Measurements from ENCODE around the gene RPH3AL.

RPH3AL gene

DNA sequence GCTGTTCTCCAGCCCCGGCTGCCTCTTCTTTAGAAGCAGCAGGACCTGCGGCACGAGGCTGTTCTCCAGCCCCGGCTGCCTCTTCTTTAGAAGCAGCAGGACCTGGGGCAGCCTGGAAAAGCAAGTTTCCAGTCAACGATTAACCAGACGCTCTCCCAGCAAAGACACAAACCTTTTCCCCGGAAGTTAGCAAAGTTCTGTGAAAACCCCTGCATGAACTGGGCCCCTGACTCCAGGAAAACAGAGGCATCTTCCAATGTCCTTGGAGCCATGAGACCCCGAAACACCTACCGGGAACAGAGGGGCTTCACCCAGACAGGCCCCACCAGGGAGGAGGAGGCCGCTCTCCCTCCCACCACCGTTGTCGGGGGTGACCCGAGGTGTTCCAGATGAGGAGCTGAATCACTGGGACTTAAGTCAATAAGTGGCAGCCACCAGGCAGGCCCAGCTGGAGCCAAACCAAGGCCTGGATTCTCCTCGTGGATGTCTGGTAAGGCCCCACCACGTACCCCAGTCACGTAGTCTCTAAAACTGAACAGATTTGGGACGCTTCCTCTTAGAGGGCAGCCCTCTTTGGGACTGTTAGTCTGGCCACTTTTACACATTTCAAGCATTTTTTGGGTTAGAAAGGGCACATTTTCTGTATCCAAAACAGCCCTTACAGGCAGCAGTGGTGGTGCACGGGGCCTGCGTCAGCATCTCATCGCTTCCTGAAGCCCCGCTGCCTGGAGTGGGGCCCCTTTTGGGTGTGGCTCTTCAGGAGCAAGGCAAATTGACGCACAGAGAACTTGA lies at the start of gene RPH3AL:
RPH3AL (minus strand) TSS at position 387 of the 792 bp plus-strand sequence. CDS start 25,264 bp downstream, outside the sequence.
- DNase-seq (ENCODE audit: low read depth, low spot score): no peak

DNA sequence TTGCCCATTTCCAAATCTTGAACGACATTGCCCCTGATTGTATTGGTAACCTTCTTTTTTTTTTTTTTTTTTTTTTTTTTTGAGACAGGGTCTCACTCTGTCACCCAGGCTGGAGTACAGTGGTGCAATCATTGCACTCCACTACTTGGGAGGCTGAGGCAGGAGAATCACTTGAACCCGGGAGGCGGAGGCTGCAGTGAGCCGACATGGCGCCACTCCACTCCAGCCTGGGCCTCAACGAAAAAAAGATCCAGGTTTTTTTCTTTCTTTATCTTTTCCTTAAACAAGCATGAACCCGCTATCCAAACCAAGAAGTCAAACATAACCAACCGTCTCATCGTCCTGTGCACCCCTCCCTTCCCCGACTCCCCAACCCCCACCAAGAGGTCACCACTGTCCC lies 47.6 kb upstream of the RPH3AL start:
- DNase-seq (ENCODE audit: low read depth, low spot score): no peak

DNA sequence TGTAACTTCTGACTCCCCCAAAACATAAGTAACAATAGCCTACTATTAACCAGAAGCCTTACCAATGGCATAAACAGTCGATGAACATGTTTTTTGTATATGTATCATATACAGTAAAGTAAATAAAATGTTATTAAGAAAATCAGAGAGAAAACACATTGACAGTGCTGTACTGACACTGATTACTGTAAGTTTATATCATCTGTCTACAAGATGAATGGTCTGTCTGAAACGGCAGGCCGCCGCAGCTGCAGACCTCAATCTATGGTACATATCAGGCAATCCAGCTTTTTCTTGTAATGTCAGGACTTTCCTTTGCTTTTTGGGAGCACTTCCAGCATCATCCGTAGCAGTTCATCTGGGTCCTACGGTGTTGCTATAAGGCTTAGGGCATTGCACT lies 44.2 kb upstream of the RPH3AL start:
- no peak for DNase-seq (ENCODE audit: low read depth, low spot score)

DNA sequence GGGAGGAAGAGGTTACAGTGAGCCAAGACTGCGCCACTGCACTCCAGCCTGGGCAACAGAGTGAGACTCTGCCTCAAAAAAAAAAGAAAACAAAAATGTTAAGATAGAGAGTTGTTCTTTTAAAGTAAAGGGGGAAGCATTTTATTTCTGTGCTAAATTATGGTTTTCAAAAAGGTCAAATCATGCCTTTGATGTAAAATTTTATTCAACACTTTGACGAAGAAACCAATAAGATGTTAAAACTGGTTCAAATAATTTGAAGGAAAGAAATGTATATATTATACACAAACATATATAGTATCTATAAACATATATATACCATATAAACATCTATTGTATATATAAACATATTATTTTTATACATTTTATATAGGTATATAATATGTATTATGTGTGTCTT lies 43.4 kb upstream of the RPH3AL start:
- DNase-seq (ENCODE audit: low read depth, low spot score): no peak

- no peak for DNase-seq (ENCODE audit: low read depth, low spot score)
Measured at GRCh38 chr17:395179-395578, 42.6 kb upstream of the RPH3AL start.

GRCh38 chr17:394718-395095 lies 42.1 kb upstream of the RPH3AL start:
- DNase-seq (ENCODE audit: low read depth, low spot score): no peak

- no peak for DNase-seq (ENCODE audit: low read depth, low spot score)
Measured at GRCh38 chr17:393806-394717, 41.5 kb upstream of the RPH3AL start.

DNA sequence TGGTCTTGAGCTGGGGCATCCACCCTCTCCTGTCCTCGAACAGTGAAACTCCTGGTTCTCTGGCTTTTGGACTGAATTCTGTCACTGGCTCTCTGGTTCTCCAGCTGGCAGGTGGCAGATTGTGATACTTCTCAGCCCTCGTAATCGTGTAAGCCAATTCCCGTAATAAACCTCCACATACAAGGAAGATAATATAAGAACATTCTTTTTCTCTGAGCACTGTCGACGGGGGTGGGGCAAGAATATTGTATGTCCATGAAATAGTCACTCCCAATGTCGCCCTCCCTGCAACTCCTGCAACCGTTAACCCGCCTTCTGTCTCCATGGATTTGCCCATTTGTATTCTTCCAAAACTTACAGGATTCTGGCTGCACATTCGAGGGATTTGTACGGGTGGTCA lies 39.2 kb upstream of the RPH3AL start:
- DNase-seq (ENCODE audit: low read depth, low spot score): no peak

DNA sequence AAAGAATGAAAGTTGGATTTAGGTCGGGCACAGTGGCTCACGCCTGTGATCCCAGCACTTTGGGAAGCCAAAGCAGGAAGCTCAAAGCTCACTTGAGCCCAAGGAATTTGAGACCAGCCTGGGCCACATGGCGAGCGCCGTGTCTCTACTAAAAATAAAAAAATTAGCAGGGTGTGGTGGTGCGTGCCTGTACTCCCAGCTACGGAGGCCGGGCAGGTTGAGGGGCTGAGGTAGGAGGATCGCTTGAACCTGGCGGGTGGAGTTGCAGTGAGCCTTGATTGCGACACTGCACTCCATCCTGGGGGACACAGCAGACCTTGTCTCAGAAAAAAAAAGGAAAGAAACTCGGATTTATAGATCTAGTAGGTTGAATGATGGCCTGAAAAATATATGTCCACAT lies 37.4 kb upstream of the RPH3AL start:
- DNase-seq (ENCODE audit: low read depth, low spot score): no peak

DNA sequence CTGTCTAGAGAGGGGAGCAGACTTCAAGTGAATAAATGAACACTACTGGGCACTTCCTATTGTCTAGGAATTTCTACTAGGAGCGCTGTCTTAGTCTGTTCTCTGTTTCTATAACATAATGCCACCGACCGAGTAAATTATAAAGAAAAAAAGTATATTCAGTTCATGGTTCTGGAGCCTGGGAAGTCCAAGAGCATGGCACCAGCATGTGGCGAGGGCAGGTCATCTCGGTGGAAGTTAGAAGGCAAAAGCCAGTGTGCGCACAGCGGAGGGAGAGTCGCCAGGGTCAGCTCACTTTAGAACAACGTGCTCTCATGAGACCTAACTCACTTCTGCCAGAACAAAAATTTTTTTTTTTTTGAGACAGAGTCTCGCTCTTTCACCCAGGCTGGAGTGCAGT lies 35.5 kb upstream of the RPH3AL start:
- no peak for DNase-seq (ENCODE audit: low read depth, low spot score)

DNA sequence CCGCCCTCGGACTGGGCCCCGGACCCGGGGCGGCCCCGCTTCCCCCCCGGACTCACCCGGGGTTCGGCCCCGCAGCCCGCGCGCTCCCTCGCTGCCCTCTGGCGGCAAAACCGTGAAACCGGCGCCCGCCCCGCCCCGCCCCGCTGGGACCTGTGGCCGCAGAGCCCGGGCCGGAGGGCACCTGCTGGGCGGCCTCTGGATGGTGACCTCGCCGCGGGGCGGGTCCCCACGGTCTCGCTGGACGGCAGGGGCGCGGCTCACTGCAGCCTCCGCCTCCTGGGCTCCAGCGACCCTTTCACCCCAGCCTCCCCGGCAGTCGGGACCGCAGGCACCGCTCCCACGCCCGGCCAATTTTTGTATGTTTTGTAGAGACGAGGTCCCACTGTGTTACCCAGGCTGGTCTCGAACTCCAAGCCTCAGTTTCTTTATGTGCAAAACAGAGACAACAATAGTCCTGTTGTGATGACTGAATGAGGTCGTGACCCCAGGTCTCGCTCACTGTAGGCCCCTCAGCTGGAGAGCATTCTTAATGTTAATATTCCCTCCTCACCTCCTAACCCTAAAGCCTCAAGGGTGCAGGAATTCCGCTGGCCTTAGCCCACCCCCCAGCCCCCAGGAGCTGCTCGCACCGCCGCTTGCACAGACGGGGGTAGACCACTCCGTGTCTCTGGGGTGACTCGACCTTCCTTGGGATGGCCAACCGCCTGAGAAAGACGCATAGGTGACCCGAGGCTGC lies 33.7 kb upstream of the RPH3AL start:
- DNase-seq (ENCODE audit: low read depth, low spot score): no peak

DNA sequence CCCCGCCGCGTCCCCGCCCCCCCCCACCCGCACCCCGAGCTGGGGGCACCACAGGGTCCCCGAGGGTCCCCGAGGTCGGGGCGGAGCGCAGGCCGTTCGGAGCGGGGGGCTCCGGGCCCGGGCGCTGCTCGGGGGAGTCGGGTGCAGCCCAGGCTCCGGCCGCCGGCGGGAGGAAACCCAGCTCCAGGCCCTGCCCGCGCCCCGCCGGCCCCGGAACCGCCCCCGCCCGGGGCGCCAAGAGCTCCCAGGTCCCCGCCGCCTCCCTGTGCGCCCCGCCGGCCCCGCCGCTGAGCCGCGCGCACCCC lies 33.2 kb upstream of the RPH3AL start:
- DNase-seq (ENCODE audit: low read depth, low spot score): no peak

DNA sequence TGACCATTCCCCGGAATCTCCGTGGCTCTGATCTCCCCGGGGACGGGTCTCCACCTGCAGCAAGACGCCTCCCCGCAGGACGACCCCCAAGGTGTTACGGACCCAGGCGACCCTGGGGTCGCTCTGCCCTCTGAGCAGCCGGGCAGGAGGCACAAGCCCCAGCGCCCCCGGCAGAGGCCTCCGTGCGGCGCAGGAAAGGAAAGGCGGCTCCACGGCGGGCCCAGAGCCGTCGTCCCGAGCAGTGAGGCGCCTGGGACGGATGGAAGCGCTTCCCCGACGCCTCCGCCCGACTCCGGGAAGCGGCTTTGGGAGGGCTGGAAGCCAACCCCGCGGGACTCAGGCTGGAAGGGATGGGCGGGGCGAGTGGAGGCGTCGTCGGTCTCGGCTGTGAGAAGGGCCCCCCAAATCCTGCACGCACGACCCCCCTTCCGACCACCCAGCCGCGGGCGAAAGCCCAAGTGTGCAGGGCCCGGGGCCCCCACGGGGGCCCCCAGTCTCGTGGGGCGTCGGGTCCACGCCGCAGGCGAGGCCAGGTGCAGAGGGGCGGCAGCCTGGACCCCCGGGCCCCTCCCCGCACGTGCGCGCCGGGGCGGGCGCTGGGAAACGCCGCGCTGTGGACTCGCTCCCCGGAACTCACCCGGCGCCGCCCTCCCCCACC lies 32.7 kb upstream of the RPH3AL start:
- DNase-seq (ENCODE audit: low read depth, low spot score): no peak

DNA sequence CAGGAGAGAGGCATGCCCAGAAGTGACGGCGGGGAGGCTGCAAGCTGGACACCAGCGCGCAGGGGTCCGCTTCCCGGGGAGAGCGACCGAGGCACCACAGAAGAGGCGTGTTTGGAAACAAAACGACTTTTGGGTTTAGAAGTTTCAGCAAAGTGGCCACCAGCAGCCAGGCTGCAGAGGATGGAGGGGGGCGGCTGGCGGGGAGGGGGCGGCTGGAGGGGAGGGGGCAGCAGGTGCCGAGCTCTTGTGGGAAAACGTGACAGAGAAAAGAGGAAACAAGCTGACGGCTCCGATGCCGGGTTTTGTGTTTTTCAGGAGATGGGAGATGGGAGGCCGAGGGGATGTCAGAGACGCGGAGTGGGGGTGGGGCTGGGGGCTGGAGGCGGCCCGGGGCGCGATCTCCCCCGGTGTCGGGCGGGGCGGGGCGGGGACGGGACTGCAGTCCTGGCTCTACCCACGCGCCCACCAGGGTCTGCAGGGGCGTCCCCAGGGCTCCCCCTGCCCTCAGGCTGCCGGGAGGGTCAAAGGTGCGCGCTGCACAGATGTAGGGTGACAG lies 32.1 kb upstream of the RPH3AL start:
- no peak for DNase-seq (ENCODE audit: low read depth, low spot score)

DNA sequence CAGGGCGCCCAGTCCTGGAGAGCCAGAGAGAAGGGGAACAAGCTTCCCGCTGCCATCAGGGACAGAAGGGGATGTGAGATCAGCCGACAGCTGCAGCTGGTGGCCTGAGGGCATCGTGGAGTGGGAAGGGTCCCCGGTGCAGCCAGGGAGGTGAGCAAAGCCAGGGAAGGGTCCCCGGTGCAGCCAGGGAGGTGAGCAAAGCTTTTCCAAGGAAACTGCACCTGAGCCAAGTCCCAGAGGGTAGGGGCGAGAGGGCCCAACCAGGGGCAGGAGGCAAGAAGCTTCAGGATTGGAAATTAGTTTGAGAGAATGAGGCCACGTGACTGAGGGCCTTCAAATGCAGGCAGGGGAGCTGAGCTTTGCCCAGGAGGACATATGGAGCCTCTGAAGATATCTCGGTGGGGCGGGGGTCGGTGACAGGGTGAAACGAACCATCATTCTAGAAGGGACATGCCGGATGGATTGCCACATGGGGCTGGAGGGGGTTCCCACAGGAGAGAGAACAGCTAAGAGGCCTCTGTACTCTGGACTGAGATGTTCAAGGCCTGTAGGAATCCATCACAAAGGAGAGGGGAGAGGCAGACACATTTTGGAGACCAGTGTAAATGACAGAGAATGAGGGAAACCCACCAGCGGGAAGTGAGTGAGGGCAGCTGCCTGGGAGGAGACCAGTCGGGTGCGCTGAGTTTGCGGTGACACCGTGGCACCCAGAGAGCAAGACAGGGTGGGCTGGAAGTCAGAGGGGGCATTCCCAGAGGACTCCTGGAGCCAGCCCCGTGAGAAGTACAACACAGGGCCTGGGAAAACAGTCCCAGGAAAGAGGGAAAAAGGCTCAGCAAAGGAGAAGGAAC lies 31.4 kb upstream of the RPH3AL start:
- no peak for DNase-seq (ENCODE audit: low read depth, low spot score)

GRCh38 chr17:382644-383533 lies 30.3 kb upstream of the RPH3AL start:
- DNase-seq (ENCODE audit: low read depth, low spot score): no peak

GRCh38 chr17:381941-382643 lies 29.5 kb upstream of the RPH3AL start:
- DNase-seq (ENCODE audit: low read depth, low spot score): no peak

DNA sequence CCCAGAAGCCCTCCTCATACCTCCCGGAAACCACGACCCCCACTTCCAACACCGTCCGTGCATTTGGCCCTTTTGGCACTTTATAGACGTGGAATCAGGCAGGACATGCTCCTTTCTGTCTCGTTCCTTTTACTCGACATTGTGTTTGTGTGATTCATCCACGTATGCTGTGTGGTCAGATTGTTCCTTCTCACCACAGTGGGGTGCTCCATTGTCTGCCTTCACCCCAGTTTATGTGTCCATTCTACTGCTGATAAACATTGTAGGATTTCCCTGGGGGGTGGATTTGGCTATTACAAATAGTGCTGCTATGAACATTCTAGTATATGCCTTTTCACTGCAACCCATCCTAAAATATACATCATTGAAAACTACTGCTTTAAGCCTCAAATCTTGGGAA lies 28.9 kb upstream of the RPH3AL start:
- no peak for DNase-seq (ENCODE audit: low read depth, low spot score)
